ENCODE results near the gene MEX3D. TPM values are rescaled to one million over a fixed set of nuclear protein-coding genes. Genes with fewer than 3 reads are reported as not detected.

Gene MEX3D
- total RNA-seq, 1 experiment from 2014 or later = 70.4 TPM

DNA sequence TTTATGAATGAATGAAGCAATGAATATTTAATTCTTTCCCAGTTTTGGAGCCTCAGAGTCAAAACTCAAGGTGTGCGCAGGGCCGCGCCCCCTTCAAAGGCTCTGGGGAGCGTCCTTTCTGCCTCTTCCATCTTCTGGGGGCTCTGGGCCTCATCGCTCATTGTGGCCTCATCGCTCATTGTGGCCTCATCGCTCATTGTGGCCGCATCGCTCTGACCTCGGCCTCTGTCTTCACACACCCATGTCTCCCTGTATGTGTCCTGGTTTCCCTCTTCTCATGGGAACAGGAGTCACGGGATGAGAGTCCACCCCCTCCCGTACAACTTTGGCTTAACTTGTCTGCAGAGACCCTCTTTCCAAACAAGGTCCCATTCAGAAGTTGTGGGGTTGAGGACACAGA is 3.2 kb upstream of the MEX3D start:
- Histone ChIP-seq H3K79me2 (ENCODE audit: insufficient read depth, low read length) (no peaks in the 10 kb centered on the region), H3K4me2 (ENCODE audit: insufficient read depth, insufficient read length, low read length) (no peak overlapping the region), H4K8ac (replicated peaks; ENCODE audit: insufficient read length, low read depth, low read length) (no peak overlapping the region), H2BK5ac (ENCODE audit: insufficient read length, low read length) (no peak overlapping the region), H2BK20ac (ENCODE audit: low read depth, low read length, poor library complexity, severe bottlenecking) (no peak overlapping the region), H2AK5ac (ENCODE audit: insufficient read length, low read length) (no peak overlapping the region), H3K9me3 (ENCODE audit: control insufficient read depth, low read depth, low read length) (no peaks in the 10 kb centered on the region), H2BK12ac (ENCODE audit: insufficient read length, low read depth, low read length) (no peak overlapping the region), H3K18ac (ENCODE audit: insufficient read length, low read depth, low read length) (no peak overlapping the region), H3K4ac (ENCODE audit: low read depth, low read length) (no peak overlapping the region), H3K79me1 (ENCODE audit: insufficient read depth, low read depth, low read length, poor library complexity, severe bottlenecking) (no peaks in the 10 kb centered on the region), H3K56ac (ENCODE audit: insufficient read length, low read depth, low read length) (no peak overlapping the region), H3K27me3 (ENCODE audit: insufficient read depth, low read length) (no peaks in the 10 kb centered on the region; the same call in 1 of the 2 replicates), H3K27ac (ENCODE audit: insufficient read length, low read depth, low read length) (no peak overlapping the region), H4K5ac (ENCODE audit: insufficient read length, low read depth, low read length) (no peak overlapping the region), H3K23ac (ENCODE audit: insufficient read length, low read depth, low read length) (no peak overlapping the region), H3K4me1 (ENCODE audit: insufficient read depth, low read length) (no peaks in the 10 kb centered on the region), H3K9ac (ENCODE audit: extremely low read depth, insufficient read length, low read length) (no peak overlapping the region), H2BK15ac (ENCODE audit: low read depth, low read length) (no peak overlapping the region), H3T11ph (ENCODE audit: low read length) (no peak overlapping the region), H4K20me1 (ENCODE audit: control insufficient read depth, insufficient read depth, insufficient read length) (no peaks in the 10 kb centered on the region), H2BK120ac (ENCODE audit: low read depth, low read length, poor library complexity, severe bottlenecking) (no peak overlapping the region), H3K14ac (ENCODE audit: insufficient read depth, low read length) (no peak overlapping the region), H4K91ac (ENCODE audit: insufficient read length, low read depth, low read length) (no peak overlapping the region), H2AFZ (ENCODE audit: low read length) (no peak overlapping the region), H3K23me2 (ENCODE audit: insufficient read length, low read depth, low read length, poor library complexity, severe bottlenecking) (no peaks in the 10 kb centered on the region)
- no CpG with 5 or more reads among the region's 12 CpGs for WGBS (ENCODE audit: extremely low coverage, insufficient read length, low lambda C conversion rate)
- no peak overlapping the region for H3K27ac Mint-ChIP-seq
- H3K4me3 Mint-ChIP-seq = no peak overlapping the region
- peaks cover 2 to 9% of the 10 kb centered on the region in 2 experiments; a peak in 3 of 4 replicates for H3K4me1 Mint-ChIP-seq
- peaks cover 38% of the 10 kb centered on the region for H3K27me3 Mint-ChIP-seq (ENCODE audit: low read depth)
- no peak for TF ChIP-seq CTCF (conservative IDR thresholded peaks at IDR 0.05)
- H3K9me3 Mint-ChIP-seq = peaks cover 2 to 3% of the 10 kb centered on the region in 2 experiments; a peak in 2 of 5 replicates
- H3K36me3 Mint-ChIP-seq (ENCODE audit: insufficient read depth in 1 of 3, low read depth in 3 of 3) = peaks cover 0 to 8% (median 0%) of the 10 kb centered on the region in 3 experiments; a peak in 2 of 7 replicates
- DNase-seq = no peak
